HEK293T (cell line): Measurements from ENCODE around the gene SNRNP70.

Experiments used
- ARNT ChIP-seq: fragments of 450-650 bp; IDR thresholded peaks from 2 replicates; pipeline ENCODE4 v1.6.1; 2017; ENCODE audit warnings: mild to moderate bottlenecking
- BHLHE40 ChIP-seq: fragments of 450-650 bp; IDR thresholded peaks from 2 replicates; pipeline ENCODE4 v1.6.1; 2016; ENCODE audit warnings: mild to moderate bottlenecking, moderate library complexity, borderline replicate concordance
- ELF4 ChIP-seq: fragments of 450-650 bp; IDR thresholded peaks from 2 replicates; pipeline ENCODE4 v1.6.1; 2017; ENCODE audit warnings: antibody characterized with exemption
- FOXA1 ChIP-seq: fragments of 450-650 bp; IDR thresholded peaks from 2 replicates; pipeline ENCODE4 v1.6.1; 2016; ENCODE audit warnings: mild to moderate bottlenecking
- FOXK2 ChIP-seq: fragments of 450-650 bp; IDR thresholded peaks from 2 replicates; pipeline ENCODE4 v1.6.1; 2016; ENCODE audit warnings: mild to moderate bottlenecking
- FOXM1 ChIP-seq: fragments of 450-650 bp; IDR thresholded peaks from 2 replicates; pipeline ENCODE4 v1.6.1; 2017; ENCODE audit warnings: mild to moderate bottlenecking, borderline replicate concordance
- HDGF ChIP-seq: fragments of 450-650 bp; IDR thresholded peaks from 2 replicates; pipeline ENCODE4 v1.6.1; 2017; ENCODE audit warnings: antibody characterized with exemption, borderline replicate concordance
- L3MBTL2 ChIP-seq: fragments of 450-650 bp; conservative IDR thresholded peaks from 2 replicates; pipeline ENCODE4 v1.6.1; 2016; ENCODE audit warnings: mild to moderate bottlenecking
- NFRKB ChIP-seq: fragments of 450-650 bp; IDR thresholded peaks from 2 replicates; pipeline ENCODE4 v1.6.1; 2016; ENCODE audit warnings: mild to moderate bottlenecking, moderate library complexity
- PKNOX1 ChIP-seq: fragments of 450-650 bp; IDR thresholded peaks from 2 replicates; pipeline ENCODE4 v1.6.1; 2016
- SP1 ChIP-seq: fragments of 450-650 bp; IDR thresholded peaks from 2 replicates; pipeline ENCODE4 v1.6.1; 2017
- SUZ12 ChIP-seq: fragments of 450-650 bp; IDR thresholded peaks from 2 replicates; pipeline ENCODE4 v1.6.1; 2016; ENCODE audit warnings: mild to moderate bottlenecking
- TARDBP ChIP-seq: fragments of 450-650 bp; IDR thresholded peaks from 2 replicates; pipeline ENCODE4 v1.6.1; 2016
- ZNF384 ChIP-seq: fragments of 450-650 bp; IDR thresholded peaks from 2 replicates; pipeline ENCODE4 v1.6.1; 2016

GRCh38 chr19:49057636-49058234, 27.5 kb upstream of the SNRNP70 start, which contains the start of gene CGB7:
- TF ChIP-seq SP1, result no peak
- no peak for TF ChIP-seq FOXM1
- no peak for TF ChIP-seq FOXA1
- no peak for TF ChIP-seq TARDBP
- TF ChIP-seq BHLHE40, result no peak
- TF ChIP-seq ARNT, result no peak
- no peak for TF ChIP-seq HDGF
- no peak for TF ChIP-seq PKNOX1
- no peak for TF ChIP-seq FOXK2
- TF ChIP-seq L3MBTL2, result no peak
- no peak for TF ChIP-seq ELF4
- no peak for TF ChIP-seq ZNF384
- no peak for TF ChIP-seq NFRKB
- TF ChIP-seq SUZ12, result no peak
